Panc1 (cell line): ENCODE data around the gene ALLC. TPM values are rescaled to one million over a fixed set of nuclear protein-coding genes. Genes with fewer than 3 reads are reported as not detected.

Experiments
- ATAC-seq: fragments of 200-7000 bp; cut with Tn5 transposase; 2 replicates; pipeline ENCODE4 v1.9.1; 2020; ENCODE audit warnings: mild to moderate bottlenecking, moderate library complexity
- BruUV-seq: library from RNA; stranded (reverse); fragments of 400-500 nt; replicated peaks from 2 replicates; lab custom pipeline; 2021; lab: Mats Ljungman, UMichigan
- CTCF ChIA-PET: fragments of 300-600 bp; sonication (Branson Sonifier 250); formaldehyde crosslinking; loops from one replicate; lab custom pipeline; 2022; ENCODE audit warnings: antibody characterized with exemption; lab: Charles Lee
- POLR2A ChIA-PET: fragments of 300-600 bp; sonication (Branson Sonifier 250); formaldehyde crosslinking; loops from one replicate; lab custom pipeline; 2022; ENCODE audit warnings: antibody characterized with exemption; lab: Charles Lee
- DNase-seq: peaks from one replicate; pipeline ENCODE4 v3.0.0-alpha.2; 2010; ENCODE audit warnings: low read depth, low spot score
- H3K27ac ChIP-seq: 2 replicates; pipeline ENCODE4 v1.5.1; 2011; ENCODE audit warnings: mild to moderate bottlenecking, low read length, inconsistent platforms
- H3K27me3 ChIP-seq: fragments of 200-500 bp; sonication (Bioruptor generic); 2 replicates; pipeline ENCODE4 v1.6.0; 2014; ENCODE audit warnings: low read length, inconsistent platforms; ENCODE audit not compliant: control insufficient read depth, insufficient read depth
- H3K36me3 ChIP-seq: fragments of 200-500 bp; sonication (Bioruptor generic); 2 replicates; pipeline ENCODE4 v1.5.1; 2014; ENCODE audit warnings: inconsistent platforms, mild to moderate bottlenecking, low read length, moderate library complexity; ENCODE audit not compliant: control insufficient read depth, insufficient read depth
- H3K4me1 ChIP-seq: 2 replicates; pipeline ENCODE4 v1.5.1; 2011; ENCODE audit warnings: inconsistent platforms, mild to moderate bottlenecking, low read length, moderate library complexity; ENCODE audit not compliant: control insufficient read depth, insufficient read depth
- H3K4me3 ChIP-seq, 2 experiments: 2 replicates each; pipeline ENCODE4 v1.5.1; 2011 to 2012; ENCODE audit warnings: low read depth in 2 of 2, low read length in 2 of 2, mild to moderate bottlenecking in 2 of 2, inconsistent platforms in 1 of 2, moderate library complexity in 1 of 2
- H3K9me3 ChIP-seq: fragments of 200-500 bp; sonication (Bioruptor generic); 2 replicates; pipeline ENCODE4 v1.5.1; 2014; ENCODE audit warnings: low read depth, mild to moderate bottlenecking, inconsistent platforms, low read length, moderate library complexity; ENCODE audit not compliant: control insufficient read depth, insufficient read depth
- CTCF ChIP-seq: fragments of 450-650 bp; IDR thresholded peaks from 2 replicates; pipeline ENCODE4 v1.5.1; 2017; ENCODE audit warnings: mild to moderate bottlenecking
- POLR2AphosphoS5 ChIP-seq: IDR thresholded peaks from 2 replicates; pipeline ENCODE4 v1.6.1; 2012; ENCODE audit warnings: mild to moderate bottlenecking, low read depth, low read length, moderate library complexity
- REST ChIP-seq, 2 experiments: IDR thresholded peaks; 2 replicates each; pipeline ENCODE4 v1.6.1; 2011 to 2012; ENCODE audit warnings: low read depth in 2 of 2, control low read depth in 1 of 2, low read length in 1 of 2, mild to moderate bottlenecking in 1 of 2, moderate library complexity in 1 of 2; ENCODE audit not compliant: insufficient read depth in 1 of 2
- SIN3A ChIP-seq: IDR thresholded peaks from 2 replicates; pipeline ENCODE4 v1.6.1; 2012; ENCODE audit warnings: low read depth, mild to moderate bottlenecking, low read length, moderate library complexity, borderline replicate concordance; ENCODE audit not compliant: insufficient read depth
- TCF7L2 ChIP-seq: IDR thresholded peaks from 2 replicates; pipeline ENCODE4 v1.6.1; 2011; ENCODE audit warnings: mild to moderate bottlenecking, low read depth, low read length, inconsistent platforms
- in situ Hi-C: cut with HindIII; loops from 2 replicates; pipeline ENCODE4 v1.10.0; 2016; ENCODE audit warnings: low sequenced_read_pairs, low pct_unique_long_range_greater_than_20kb
- intact Hi-C: fragments of 100-400 bp; cut with micrococcal nuclease; formaldehyde crosslinking; loops from one replicate; pipeline ENCODE4 v1.10.0; 2022; ENCODE audit not compliant: unreplicated experiment
- total RNA-seq: library from RNA; stranded (reverse); gene quantifications from one replicate; pipeline ENCODE4 v1.2.1, GENCODE V29; 2021; ENCODE audit not compliant: unreplicated experiment

Gene ALLC
- total RNA-seq, 1 experiment from 2014 or later = not detected

- no peak for DNase-seq
- ChIA-PET CTCF (no interaction called here), POLR2A (no interaction called here)
- no peak overlapping the region for H3K27ac ChIP-seq
- no peaks in the 10 kb centered on the region for H3K36me3 ChIP-seq
- TF ChIP-seq CTCF (no peak), REST (IDR thresholded peaks at IDR 0.05; ENCODE audit: insufficient read depth in 1 of 2, low read depth in 2 of 2, low read length in 1 of 2) (no peak), SIN3A (no peak), POLR2AphosphoS5 (no peak), TCF7L2 (no peak)
- intact Hi-C loops (no loop called here), in situ Hi-C loops (no loop called here)
- H3K27me3 ChIP-seq = peaks cover 4% of the 10 kb centered on the region; the same call in 1 of the 2 replicates
- H3K4me3 ChIP-seq = no peak overlapping the region
- BruUV-seq = no TSS peak
- no peak for ATAC-seq
- no peaks in the 10 kb centered on the region for H3K4me1 ChIP-seq
- H3K9me3 ChIP-seq = no peaks in the 10 kb centered on the region
Measured at GRCh38 chr2:3636586-3637310, 21.3 kb upstream of the ALLC start.

DNA sequence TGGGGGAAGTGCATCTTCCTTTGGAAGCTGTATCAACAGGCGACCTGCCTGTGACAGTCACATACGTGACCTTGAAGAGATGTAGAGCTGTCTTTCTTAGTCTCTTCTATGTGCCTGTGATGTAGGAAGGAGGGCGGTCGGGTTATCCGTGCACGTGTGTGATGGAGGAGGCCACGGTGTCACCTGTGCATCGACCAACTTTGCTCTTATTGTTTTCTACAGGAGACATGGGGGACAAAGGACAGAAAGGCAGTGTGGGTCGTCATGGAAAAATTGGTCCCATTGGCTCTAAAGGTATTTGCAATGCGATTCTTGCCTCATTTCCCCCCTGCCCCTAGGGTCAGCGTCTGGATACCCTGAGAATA, 20.7 kb upstream of the ALLC start:
- ChIA-PET CTCF (no interaction called here), POLR2A (no interaction called here)
- Histone ChIP-seq H3K36me3 (no peaks in the 10 kb centered on the region), H3K4me3 (no peak overlapping the region), H3K4me1 (no peaks in the 10 kb centered on the region), H3K27ac (no peak overlapping the region), H3K27me3 (peaks cover 4% of the 10 kb centered on the region; the same call in 1 of the 2 replicates), H3K9me3 (no peaks in the 10 kb centered on the region)
- TF ChIP-seq TCF7L2 (no peak), SIN3A (no peak), CTCF (no peak), REST (IDR thresholded peaks at IDR 0.05; ENCODE audit: insufficient read depth in 1 of 2, low read depth in 2 of 2, low read length in 1 of 2) (no peak), POLR2AphosphoS5 (no peak)
- in situ Hi-C loops (no loop called here), intact Hi-C loops (no loop called here)
- ATAC-seq = no peak
- no peak for DNase-seq
- BruUV-seq = no TSS peak
